ENCODE results near the gene IL11.

IL11 gene

DNA sequence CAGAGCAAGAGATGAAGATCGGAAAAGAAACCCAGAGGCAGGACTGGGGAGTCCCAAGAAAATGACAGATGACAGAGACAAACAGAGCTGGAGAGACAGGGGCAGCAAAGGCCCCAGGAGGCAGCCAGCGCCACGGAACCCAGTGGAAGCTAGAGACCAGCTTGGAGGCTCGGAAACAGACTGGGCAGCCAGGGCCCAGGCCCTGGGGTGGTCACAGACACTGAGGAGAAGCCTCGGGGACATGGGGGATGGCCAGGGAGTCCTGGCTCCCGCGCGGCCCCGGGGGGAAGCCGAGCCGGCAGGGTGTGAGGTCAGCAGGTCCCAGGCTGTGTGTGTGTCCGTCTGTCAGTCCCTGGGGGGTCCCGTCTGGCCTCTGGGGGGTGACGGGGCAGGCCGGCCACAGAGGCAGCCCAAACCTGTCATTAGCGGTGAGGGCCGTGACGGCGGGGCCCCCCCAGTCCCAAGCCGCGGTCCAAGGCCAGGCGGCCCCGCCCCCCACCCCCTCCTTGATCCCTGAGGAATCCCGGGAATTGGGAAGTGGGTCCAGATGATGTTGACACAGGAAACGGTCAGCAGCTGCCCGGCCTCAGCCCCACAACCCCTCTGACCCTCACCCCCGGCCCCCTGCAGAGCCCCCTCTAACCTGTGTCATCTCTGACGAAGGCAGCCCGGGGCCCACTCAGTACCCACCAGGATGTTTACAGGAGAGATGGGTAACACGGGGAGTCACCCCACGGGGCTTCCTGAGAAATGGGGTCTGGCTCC lies 3.9 kb upstream of the IL11 start:
- DNase-seq (ENCODE audit: low read depth in 2 of 2, low spot score in 1 of 2) = no peak

- DNase-seq (ENCODE audit: low read depth in 2 of 2, low spot score in 1 of 2) = no peak
Measured at GRCh38 chr19:55373306-55373992, 3.2 kb upstream of the IL11 start.

GRCh38 chr19:55372316-55373081 lies 2.2 kb upstream of the IL11 start:
- no peak for DNase-seq (ENCODE audit: low read depth in 2 of 2, low spot score in 1 of 2)

DNA sequence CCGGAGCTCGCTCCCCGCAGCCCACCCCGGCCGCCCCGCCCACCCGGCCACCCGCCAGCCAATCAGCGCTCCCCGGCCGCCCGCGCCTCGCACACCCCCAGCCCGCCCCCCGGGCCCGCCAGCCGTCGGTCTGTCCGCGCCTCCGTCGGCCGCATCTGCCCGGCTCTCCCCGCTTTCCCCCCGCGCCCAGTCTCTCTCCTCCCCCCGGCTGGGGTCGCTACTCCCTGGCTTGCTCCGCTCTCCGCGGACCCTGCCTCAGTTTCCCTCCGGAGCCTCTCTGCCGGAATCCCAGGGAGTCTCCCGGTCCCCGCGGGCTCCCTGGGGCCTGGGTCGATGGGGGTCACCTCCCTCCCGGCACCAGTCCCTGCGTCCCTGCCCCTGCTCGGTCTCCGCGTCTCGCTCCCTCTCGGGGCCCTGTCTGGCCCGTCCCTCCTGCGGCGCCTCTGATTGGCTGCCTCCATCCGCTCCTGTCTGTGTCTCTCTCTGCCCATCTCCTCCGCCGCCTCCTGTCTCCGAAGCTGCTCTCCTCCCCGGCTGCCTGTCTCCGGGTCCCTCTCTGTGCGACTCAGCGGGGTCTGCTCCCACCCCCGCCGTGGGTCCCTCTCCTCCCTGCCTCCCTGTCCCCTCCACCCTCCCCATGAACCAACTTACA lies 484 bp downstream of the IL11 start:
- DNase-seq (ENCODE audit: low read depth in 2 of 2, low spot score in 1 of 2) = no peak

DNA sequence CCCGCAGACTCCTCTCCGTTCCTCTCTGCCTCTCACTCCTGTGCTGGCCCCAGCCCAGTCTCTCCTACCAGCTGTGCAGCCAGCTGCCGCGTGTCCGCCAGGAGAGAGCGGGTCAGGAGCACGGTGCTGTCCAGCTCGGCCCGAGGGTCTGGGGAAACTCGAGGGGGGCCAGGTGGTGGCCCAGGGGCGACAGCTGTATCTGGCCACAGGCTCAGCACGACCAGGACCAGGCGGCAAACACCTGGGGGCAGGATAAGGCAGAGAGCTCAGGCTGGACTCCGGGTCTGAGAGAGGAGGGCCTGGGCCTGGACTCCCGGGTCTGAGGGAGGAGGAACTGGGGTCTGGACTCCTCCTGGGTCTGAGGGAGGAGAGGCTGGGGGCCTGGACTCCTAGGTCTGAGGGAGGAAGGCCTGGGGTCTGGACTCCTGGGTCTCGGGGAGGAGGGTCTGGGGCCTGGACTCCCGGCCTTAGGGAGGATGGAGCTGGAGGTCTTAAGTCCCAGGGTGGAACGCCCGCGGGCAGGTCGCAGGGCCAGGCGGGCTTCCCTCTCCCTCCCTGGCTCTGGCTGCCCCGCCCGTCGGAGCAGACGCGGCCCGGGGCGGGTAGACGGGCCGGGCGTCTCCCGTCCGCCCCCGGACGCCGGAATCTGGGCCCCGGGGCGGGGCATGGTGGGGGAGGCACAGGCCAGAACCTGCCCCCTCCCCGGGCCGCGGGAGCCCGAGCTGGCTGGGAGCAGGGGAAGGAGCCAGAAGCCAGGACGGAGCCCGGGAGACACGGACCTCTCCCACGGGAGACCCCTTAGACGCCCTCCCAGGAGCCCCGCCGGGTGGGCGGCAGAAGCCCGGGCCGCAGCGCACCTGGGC lies 1.3 kb downstream of the IL11 start:
- DNase-seq (ENCODE audit: low read depth in 2 of 2, low spot score in 1 of 2) = no peak

- DNase-seq (ENCODE audit: low read depth in 2 of 2, low spot score in 1 of 2) = no peak
Measured at GRCh38 chr19:55368106-55368505, 2.2 kb downstream of the IL11 start.

DNA sequence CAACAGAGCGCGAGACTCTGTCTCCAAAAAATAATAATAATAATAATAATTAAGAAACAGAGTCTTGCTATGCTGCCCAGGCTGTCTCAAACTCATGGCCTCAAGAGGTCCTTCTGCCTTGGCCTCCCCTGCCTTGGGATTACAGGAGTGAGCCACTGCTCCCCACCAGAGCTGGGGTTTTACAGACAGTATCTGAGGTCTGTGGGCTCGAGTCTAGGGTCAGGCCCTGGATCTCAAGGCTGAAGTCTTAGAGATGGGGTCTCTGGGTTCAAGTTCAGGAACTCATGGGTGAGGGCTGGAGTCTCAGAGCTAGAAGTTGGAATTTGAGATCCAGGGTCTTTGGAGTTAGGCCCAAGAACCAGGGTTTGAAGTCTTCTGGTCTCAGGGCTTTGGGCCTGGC lies 3.5 kb downstream of the IL11 start:
- no peak for DNase-seq (ENCODE audit: low read depth in 2 of 2, low spot score in 1 of 2)

GRCh38 chr19:55365964-55366363 lies 4.3 kb downstream of the IL11 start:
- DNase-seq (ENCODE audit: low read depth in 2 of 2, low spot score in 1 of 2) = no peak

DNA sequence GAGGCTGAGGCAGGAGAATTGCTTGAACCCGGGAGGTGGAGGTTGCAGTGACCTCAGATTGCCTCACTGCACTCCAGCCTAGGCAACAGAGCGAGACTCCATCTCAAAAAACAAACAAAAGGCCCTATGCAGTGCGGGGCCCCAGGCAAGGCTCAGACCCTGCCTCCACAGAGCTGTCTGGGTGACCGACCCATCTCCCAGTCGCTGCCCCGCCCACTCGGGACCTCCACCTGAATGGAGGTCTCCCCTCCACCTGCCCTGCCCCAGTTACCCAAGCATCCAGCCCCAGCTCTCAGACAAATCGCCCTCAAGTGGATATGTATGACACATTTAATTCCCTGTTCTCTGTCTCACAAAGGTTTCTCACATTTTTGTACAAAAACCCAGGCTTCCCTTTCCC lies 5.0 kb downstream of the IL11 start:
- no peak for DNase-seq (ENCODE audit: low read depth in 2 of 2, low spot score in 1 of 2)

GRCh38 chr19:55362990-55363716 lies 7.1 kb downstream of the IL11 start, which contains the start of gene GARIN5B:
Gene GARIN5B, minus strand, starts transcription at chr19:55363260. Its CDS starts 194 bp downstream, at chr19:55363066.
- DNase-seq (ENCODE audit: low read depth in 2 of 2, low spot score in 1 of 2) = no peak

DNA sequence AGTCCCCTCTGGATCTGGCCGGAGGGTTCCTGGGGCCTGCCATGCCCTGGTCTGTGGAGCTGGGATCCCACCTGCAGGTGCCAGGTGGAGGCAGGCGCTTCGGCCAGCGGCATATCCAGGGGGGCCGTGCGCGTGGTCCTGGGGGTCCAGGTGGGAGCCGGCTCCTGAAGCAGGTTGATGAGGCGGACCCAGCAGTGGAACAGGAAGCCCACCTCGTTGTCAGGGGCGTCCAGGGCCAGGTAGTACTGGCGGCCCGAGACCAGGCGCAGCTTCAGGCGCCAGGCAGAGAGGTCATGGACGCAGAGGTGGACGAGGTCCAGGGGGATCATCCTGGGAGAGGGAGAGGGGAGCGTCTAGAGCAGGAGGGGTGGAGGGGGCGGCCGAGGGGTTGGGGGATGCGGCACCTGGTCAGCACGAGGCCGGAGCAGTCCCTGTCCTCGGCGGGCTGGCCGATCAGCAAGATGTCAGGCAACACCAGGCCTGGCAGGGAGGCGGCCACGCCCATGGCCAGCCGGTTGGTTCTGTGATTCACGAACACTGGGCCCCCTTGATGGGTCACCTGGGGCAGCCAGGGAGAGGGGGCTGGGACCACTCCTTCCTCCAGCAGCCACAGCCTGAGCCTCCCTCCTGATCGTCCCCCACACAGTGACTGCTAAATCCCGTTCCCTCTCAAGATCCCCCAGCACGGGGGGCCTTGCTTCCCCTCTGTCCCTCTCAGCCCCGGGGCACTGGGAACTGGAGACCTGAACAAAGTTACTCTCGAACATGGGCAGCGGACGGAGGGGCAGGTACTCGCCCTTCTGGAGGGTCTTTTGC lies 7.9 kb downstream of the IL11 start:
- no peak for DNase-seq (ENCODE audit: low read depth in 2 of 2, low spot score in 1 of 2)

DNA sequence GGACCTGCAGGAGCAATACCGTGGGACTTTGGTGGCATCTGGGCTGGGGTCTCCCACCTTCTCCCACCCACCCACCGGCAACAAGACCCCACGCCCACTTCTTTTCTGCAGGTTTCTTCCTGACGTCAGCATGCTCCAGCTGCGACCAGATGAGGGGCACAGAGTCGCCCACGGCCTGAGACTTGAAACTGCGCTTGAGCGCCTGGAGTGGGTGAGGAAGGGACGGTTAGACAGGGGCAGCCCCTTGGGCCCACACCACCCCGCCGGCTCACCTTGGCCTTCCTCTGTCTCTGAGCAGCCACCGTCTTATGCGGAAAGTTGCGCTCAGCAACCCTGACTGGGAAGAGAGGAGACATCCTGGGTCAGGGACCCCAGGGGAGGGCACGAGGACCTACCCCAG lies 9.4 kb downstream of the IL11 start:
- no peak for DNase-seq (ENCODE audit: low read depth in 2 of 2, low spot score in 1 of 2)

GRCh38 chr19:55358943-55359908 lies 11.0 kb downstream of the IL11 start:
- DNase-seq (ENCODE audit: low read depth in 2 of 2, low spot score in 1 of 2) = no peak

DNA sequence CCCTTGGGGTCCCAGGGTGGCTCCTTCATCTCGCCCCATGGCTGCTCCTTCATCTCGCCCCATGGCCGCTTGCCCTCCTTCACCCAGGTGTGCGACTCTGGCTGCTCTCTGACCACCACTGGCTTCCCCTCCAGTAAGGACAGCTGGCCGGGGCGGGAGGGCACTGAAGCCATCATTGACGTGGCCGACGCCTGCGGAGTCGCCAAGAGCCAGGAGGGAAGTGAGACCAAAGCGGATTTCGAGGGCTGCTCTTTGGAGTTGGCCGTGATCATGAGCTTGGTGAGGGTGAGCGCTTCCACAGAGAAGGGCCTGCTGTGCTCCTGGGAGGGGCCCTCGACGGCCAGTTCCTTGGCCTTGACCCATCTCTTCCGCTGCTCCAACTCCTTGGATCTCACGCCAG lies 11.8 kb downstream of the IL11 start:
- no peak for DNase-seq (ENCODE audit: low read depth in 2 of 2, low spot score in 1 of 2)

- DNase-seq (ENCODE audit: low read depth in 2 of 2, low spot score in 1 of 2) = no peak
Measured at GRCh38 chr19:55355213-55355821, 14.9 kb downstream of the IL11 start.

DNA sequence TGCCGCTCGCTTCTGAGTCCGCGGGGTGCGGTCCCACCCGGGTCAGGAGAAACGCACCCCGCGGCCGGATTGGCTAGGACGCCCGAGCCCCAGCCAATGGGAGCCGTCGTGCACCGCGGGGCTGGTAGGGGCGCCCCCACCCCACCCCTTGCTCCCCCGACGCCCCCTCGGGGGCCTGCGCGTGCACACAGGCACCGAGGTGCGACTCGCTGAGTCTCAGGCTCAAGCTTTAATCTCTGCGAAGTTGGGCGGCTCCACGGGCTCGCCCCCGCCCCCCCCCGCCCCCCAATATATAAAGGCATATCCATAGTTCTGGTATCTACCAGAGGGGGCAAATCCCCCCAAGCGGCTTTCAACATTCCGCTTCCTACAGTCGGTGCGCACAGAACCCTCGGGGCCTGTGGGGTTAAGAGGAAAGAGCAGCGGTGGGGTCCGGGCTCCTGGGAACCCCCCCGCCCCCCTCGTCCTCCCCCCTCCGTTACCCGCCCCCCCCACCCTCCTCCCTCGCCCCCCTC lies 15.5 kb downstream of the IL11 start, which contains the start of gene COX6B2:
Gene COX6B2 (minus strand): TSS at position 22 of the 515 bp plus-strand sequence. CDS start 198 bp downstream, outside the sequence.
- no peak for DNase-seq (ENCODE audit: low read depth in 2 of 2, low spot score in 1 of 2)
